GM21526 (cell line): ENCODE results near the gene PARN.

Source experiments
- ATAC-seq: cut with Tn5 transposase; IDR thresholded peaks from one replicate; pipeline ENCODE4 v1.9.1; 2021; ENCODE audit warnings: moderate library complexity; ENCODE audit not compliant: unreplicated experiment, low FRiP score

PARN gene

GRCh38 chr16:14476183-14476582 lies 153.9 kb downstream of the PARN start:
- no peak for ATAC-seq

DNA sequence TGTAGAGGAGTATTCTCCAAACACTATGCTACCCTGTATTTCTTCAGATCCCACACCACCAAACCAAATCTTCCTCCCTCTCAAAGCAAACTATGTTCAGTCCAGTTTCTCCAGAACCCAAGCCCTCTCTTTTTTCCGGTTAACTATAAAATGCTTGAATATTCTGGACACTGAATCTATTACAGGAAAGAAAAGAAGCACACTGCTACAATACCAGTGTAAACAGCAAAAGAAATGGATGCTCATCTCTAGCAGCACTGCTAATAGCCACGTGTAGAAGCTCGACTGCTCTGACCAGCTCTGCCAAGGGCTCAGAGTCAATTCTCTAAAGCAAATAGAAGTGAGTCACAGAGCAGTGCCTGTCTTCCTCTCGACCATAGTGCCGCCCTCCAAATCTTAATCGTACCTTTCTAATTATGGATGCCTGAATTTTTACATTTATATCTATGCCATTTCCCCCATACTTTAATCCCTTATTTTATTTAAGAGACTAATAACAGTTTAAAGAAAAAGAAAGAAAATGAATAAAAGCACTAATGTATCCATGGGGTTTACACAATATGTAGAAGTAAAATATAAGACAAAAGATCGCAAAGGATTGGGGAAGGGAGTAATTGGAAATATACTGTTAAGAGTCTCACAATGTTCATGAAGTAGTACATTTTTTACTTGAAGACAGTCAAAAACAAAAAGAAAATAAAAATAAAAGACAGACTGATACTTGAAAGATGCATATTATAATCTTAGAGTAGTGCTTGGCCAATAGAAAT lies 154.5 kb downstream of the PARN start:
- no peak for ATAC-seq

GRCh38 chr16:14473488-14473887 lies 156.6 kb downstream of the PARN start:
- ATAC-seq = no peak

DNA sequence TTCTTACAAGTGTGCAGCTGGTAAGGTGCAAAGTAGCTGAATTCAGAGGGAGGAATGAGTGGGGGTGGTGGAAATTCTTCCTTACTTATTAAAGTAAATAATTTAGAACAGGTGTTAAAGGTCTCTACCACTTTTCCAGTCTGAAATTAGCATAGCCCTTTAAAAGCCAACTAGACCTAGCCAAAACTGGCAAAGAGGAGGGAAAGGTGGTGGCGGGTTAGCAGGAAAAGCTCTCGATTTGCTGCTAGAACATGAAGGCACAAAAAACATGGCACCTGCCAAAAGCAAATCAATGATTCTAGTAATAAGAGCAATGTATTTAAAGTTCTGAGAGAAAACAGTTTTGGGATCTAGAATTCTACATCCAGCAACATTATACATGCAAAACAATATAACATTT lies 157.7 kb downstream of the PARN start:
- ATAC-seq = no peak

DNA sequence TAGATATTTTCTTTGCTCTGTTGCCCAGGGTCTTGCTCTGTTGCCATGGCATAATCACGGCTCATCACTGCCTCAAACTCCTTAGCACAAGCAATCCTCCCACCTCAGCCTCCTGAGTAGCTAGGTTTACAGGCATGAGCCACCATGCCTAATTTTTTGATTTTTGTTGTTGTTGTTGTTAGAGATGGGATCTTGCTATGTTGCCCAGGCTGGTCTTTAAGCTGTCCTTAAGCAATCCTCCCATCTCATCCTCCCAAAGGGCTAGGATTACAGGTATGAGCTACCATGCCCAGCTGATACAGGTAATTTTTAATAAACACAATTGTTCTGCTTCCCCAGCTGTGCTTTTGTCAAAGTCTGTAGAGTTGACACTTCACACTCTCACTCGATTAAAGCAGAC lies 159.3 kb downstream of the PARN start:
- ATAC-seq = no peak

DNA sequence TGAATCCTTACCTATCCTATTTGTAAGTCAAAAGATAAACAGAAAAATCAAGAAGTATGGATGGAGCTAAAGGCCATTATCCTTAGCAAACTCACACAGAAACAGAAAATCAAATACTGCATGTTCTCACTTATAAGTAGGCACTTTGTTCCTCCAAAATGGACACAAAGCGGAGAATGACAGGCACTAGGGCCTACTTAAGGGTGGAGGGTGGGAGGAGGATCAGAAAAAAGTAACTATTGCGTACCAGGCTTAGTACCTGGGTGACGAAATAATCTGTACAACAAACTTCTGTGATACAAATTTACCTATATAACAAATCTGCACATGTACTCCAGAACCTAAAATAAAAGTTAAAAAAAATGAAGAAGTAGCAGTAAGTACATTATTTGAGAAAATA lies 164.3 kb downstream of the PARN start:
- ATAC-seq = no peak

DNA sequence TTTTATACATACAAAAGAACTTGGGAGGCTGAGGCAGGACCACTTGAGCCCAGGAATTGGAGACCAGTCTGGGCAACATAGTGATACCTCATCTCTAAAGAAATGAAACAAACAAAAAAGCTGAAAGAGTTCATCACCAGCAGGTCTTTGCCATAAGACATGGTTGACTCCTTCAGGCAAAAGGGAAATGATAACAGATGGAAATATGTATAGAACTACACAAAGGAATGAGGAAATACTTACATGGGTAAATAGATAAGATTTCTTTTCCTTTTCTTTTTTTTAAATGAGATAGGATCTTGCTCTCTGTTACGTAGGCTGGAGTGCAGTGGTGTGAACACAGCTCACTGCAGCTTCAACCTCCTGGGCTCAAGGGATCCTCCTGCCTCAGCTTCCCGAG lies 165.3 kb downstream of the PARN start:
- ATAC-seq = no peak

DNA sequence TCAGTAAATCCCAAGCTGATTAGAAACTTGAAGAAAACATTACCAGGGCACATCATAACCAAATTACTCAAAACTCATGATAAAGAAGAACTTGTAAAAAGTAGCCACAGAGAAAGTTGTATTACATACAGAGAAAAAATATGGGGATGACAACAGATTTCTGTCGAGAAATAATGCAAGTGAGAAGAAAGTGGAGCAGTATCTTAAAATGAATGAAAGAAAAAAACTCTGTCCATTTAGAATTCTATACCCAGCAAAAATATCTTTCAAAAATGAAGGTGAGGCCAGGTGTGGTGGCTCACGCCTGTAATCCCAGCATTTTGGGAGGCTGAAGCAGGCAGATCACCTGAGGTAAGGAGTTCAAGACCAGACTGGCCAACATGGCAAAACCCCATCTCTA lies 165.9 kb downstream of the PARN start:
- ATAC-seq = no peak

GRCh38 chr16:14462811-14463210 lies 167.2 kb downstream of the PARN start:
- ATAC-seq = no peak

DNA sequence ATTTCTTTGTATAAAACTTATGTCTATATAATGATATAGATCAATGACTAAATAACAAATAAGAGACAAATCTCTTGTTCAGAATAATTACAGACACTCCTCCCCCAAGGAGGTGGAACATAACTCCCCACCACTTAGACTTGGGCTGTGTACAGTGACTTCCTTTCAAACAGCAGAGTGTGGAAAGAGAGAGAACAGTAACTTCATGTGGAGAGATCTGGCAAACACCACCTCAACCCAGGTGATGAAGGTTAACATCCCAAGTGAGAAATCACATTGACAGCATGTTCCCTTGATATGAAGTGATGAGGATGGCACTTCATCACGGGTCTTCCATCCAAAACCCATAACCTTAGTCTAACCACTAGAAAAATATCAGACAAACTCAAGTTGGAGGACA lies 169.3 kb downstream of the PARN start:
- ATAC-seq = no peak

GRCh38 chr16:14458576-14458975 lies 171.5 kb downstream of the PARN start:
- no peak for ATAC-seq

DNA sequence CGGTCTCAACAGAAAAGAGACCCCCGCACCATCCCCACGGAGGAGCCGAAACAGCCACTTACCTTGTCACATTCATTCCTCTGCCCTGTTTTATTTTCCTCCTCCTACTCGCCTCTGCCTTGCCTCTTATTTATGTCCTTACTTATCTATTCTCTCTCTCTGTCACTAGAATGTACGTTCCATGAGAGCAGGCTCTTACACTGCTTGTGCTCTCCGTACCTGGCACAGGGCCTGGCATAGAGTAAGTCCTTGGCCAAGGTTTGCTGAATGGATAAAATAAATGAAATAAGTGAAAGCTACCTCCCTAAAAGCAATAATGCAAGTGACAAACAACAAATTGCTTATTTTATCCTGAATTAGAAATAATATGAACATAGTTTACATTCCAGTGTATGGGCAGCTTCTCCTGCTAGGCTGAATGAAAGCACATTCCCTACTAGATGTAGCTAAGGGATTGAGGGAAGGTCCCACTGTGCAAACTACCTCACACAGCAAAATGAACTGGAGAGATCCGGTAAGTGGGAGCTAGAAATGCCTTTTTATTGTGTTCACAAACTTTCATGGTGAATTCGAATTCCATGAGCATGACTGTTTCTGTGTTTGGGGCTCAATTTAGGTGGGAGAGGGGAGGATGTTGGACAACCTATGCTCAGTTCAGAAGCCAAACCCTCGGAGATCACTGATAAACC lies 173.1 kb downstream of the PARN start:
- ATAC-seq = no peak

DNA sequence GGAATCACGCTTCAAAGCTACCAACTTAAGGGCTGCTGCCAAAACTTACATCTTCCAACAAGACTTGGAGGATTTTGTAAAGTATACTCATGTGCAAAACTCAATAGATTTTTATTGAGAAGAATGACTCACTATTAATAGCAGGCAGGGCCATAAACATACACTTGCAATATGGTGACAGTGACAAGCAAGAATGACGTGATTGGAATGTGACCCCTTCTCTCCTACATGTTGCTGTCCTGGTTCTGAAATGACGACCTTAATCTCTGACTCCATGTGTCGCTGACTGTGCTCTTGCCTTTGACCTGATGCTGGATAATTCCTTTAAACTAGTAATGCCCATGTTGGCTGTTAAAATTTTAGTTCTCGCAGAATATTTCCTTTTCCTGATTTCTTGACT lies 174.5 kb downstream of the PARN start:
- ATAC-seq = no peak

- no peak for ATAC-seq
Measured at GRCh38 chr16:14454391-14454790, 175.7 kb downstream of the PARN start.

DNA sequence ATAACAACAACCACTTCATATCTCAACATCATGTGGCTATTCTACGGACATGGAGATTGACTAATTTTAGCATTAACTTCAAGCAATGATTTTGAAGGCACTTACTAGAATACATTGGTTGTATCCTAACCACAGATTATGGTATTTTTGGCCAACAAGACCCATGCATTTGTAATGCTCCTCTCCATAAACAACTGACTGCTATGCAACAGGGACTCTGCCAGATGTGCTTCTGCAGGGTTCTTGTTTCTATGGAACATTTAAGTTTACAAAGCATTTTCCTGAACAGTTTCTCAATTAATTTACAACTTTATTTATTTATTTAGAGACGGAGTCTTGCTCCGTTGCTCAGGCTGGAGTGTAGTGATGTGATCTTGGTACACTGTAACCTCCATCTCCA lies 178.0 kb downstream of the PARN start:
- no peak for ATAC-seq

GRCh38 chr16:14450846-14451245 lies 179.2 kb downstream of the PARN start:
- no peak for ATAC-seq

DNA sequence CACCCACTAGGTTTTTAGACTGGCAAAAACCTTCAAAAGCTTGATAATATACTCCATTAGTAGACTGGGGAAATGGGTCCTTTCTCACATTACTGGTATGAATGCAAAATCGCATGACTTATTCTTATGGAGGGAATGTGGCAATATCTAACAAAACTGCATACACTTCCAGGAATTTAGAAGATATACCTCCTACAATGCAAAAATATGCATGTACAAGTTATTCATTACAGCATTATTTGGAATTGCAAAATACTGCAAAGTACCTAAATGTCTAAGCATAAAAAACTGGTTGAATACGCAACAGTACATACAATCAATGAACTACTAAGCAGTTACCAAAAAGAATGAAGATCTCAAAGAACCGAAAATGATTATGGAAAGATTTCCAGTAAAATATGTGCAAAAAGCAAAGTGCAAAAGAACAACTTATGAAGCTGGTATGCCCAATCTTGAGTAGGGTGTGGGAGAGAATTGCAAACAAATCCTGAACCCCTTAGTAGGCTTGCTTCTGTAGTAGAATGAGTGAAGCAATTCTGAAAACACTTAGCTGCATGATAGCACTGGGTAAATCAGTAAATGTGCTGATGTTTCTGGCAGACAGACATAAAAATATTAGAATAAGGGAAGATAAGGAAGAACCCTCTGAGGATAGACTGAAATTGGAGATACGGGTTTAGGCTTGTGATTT lies 180.1 kb downstream of the PARN start:
- no peak for ATAC-seq

DNA sequence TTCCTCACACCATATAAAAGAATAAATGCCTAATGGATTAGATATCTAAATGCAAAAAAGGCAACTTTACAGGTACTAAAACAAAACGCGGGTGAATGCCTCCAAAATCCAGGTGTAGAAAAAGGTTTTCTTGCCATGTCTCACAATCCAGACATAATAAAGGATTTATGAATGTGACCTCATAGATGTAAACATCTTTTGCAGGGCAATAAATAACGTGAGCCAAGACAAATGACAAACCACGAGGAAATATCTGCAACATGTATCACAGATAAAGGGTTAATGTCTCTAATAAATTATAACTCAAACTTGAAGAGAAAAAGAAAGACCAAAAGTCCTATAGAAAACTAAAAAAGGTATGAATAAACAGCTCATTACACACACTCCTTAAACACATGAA lies 180.7 kb downstream of the PARN start:
- no peak for ATAC-seq

GRCh38 chr16:14448879-14449278 lies 181.2 kb downstream of the PARN start:
- ATAC-seq = no peak

GRCh38 chr16:14447783-14448182 lies 182.3 kb downstream of the PARN start:
- no peak for ATAC-seq

DNA sequence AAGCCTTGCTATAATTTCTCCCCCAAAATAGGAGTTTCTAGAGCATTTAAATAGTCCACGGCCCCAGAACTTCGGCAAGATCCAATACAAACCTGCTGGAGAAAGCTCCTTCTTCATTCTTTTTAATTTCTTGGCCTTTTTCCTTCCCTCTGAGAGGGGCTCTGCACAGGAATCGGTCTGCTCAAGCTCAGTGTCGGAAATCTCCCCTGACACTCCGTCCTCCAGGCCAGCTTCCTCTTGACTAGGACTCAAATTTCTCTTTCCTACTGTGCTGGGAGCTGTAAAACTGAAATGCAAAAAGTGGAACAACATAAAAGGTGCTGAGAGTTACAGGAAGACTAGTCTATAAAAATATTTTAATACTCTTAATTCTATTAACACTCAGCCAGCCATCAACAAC lies 183.3 kb downstream of the PARN start:
- no peak for ATAC-seq
